ENCODE data around the gene MARK4.

GRCh38 chr19:45311621-45312020 is 60.5 kb downstream of the MARK4 start:
- TF ChIP-seq POLR2AphosphoS5 (IDR thresholded peaks at IDR 0.05) (no peak), EP300 (IDR thresholded peaks at IDR 0.05; ENCODE audit: low read depth) (no peak), POLR2A (IDR thresholded peaks at IDR 0.05) (no peak)
- TF ChIP-seq, protein P1, sequence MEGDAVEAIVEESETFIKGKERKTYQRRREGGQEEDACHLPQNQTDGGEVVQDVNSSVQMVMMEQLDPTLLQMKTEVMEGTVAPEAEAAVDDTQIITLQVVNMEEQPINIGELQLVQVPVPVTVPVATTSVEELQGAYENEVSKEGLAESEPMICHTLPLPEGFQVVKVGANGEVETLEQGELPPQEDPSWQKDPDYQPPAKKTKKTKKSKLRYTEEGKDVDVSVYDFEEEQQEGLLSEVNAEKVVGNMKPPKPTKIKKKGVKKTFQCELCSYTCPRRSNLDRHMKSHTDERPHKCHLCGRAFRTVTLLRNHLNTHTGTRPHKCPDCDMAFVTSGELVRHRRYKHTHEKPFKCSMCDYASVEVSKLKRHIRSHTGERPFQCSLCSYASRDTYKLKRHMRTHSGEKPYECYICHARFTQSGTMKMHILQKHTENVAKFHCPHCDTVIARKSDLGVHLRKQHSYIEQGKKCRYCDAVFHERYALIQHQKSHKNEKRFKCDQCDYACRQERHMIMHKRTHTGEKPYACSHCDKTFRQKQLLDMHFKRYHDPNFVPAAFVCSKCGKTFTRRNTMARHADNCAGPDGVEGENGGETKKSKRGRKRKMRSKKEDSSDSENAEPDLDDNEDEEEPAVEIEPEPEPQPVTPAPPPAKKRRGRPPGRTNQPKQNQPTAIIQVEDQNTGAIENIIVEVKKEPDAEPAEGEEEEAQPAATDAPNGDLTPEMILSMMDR (IDR thresholded peaks at IDR 0.05): no peak

Measured in transverse colon (tissue), 4 donors.